HepG2 (cell line): ENCODE measurements around the gene IFNAR1. TPM values are rescaled to one million over a fixed set of nuclear protein-coding genes. Genes with fewer than 3 reads are reported as not detected.
A peak's percentile ranks its signal among the peaks of the same experiment; 100 is the strongest.

ENCODE experiments used
- ATAC-seq: fragments of 200-7000 bp; cut with Tn5 transposase; 3 replicates; pipeline ENCODE4 v1.9.1; 2020; ENCODE audit warnings: mild to moderate bottlenecking, moderate library complexity
- BruUV-seq: library from RNA; stranded (reverse); fragments of 400-500 nt; replicated peaks from 2 replicates; lab custom pipeline; 2021; lab: Mats Ljungman, UMichigan
- CTCF ChIA-PET: fragments of 300-600 bp; formaldehyde crosslinking; extraction: SDS; loops from one replicate; lab custom pipeline; 2021; ENCODE audit warnings: low total read pairs, inconsistent platforms, low intra/inter-chr PET ratio; lab: Yijun Ruan, JAX
- POLR2A ChIA-PET: fragments of 350-600 bp; sonication (Branson Sonifier 250); formaldehyde crosslinking; loops from one replicate; lab custom pipeline; 2020; ENCODE audit warnings: antibody characterized with exemption, inconsistent platforms; lab: Yijun Ruan, JAX
- DNase-seq: peaks from one replicate; pipeline ENCODE4 v3.0.0-alpha.2; 2015; ENCODE audit warnings: low spot score
- FAIRE-seq: peaks from 3 replicates; lab custom pipeline; 2011; peaks lifted over from hg19 to GRCh38; lab: Jason Lieb, UNC
- H2AFZ ChIP-seq: one replicate; pipeline ENCODE4 v1.6.1; 2011; ENCODE audit warnings: low read length, inconsistent platforms
- H3K27ac ChIP-seq: fragments of 300-600 bp; 3 replicates; pipeline ENCODE4 v1.8.0; 2011; ENCODE audit warnings: mixed run types, mild to moderate bottlenecking, mixed read lengths, low read length, inconsistent platforms; ENCODE audit not compliant: insufficient read depth; ENCODE audit errors: extremely low read length
- H3K27me3 ChIP-seq, 2 experiments: fragments of 200-600 bp in 1 of 2; 2 replicates in 1 of 2; 3 replicates in 1 of 2; pipeline versions ENCODE4 v1.6.0 to v1.8.0; 2011; ENCODE audit warnings: low read length in 2 of 2, mild to moderate bottlenecking in 2 of 2, moderate library complexity in 2 of 2, inconsistent platforms in 1 of 2; ENCODE audit not compliant: insufficient read depth in 2 of 2, control insufficient read depth in 1 of 2
- H3K36me3 ChIP-seq, 2 experiments: fragments of 200-600 bp in 1 of 2; replicated peaks in 1 of 2; 2 replicates in 1 of 2; 3 replicates in 1 of 2; pipeline versions ENCODE4 v1.5.1 to v1.8.0; 2011; ENCODE audit warnings: low read length in 2 of 2, inconsistent platforms in 1 of 2; ENCODE audit not compliant: insufficient read depth in 2 of 2, control insufficient read depth in 1 of 2
- H3K4me1 ChIP-seq: 2 replicates; pipeline ENCODE4 v1.5.1; 2012; ENCODE audit warnings: low read length, inconsistent platforms; ENCODE audit not compliant: insufficient read depth
- H3K4me2 ChIP-seq: 2 replicates; pipeline ENCODE4 v1.6.0; 2011; ENCODE audit warnings: low read depth, low read length, inconsistent platforms
- H3K4me3 ChIP-seq, 3 experiments: fragments of 200-600 bp in 1 of 3; sonication (generic), shearing (Covaris generic) in 1 of 3; replicated peaks in 1 of 3; 2 replicates each; pipeline ENCODE4 v1.5.1; 2011 to 2016; ENCODE audit warnings: low read length in 3 of 3, inconsistent platforms in 2 of 3, low read depth in 2 of 3, mild to moderate bottlenecking in 2 of 3, control low read depth in 1 of 3, mixed read lengths in 1 of 3; ENCODE audit not compliant: insufficient read depth in 1 of 3
- H3K79me2 ChIP-seq: one replicate; pipeline ENCODE4 v1.6.1; 2011; ENCODE audit warnings: low read length, inconsistent platforms; ENCODE audit not compliant: insufficient read depth
- H3K9ac ChIP-seq: 2 replicates; pipeline ENCODE4 v1.6.0; 2011; ENCODE audit warnings: mild to moderate bottlenecking, low read depth, low read length, inconsistent platforms; ENCODE audit not compliant: insufficient read depth
- H3K9me3 ChIP-seq: 2 replicates; pipeline ENCODE4 v1.5.1; 2012; ENCODE audit warnings: mild to moderate bottlenecking, low read length
- H4K20me1 ChIP-seq: 2 replicates; pipeline ENCODE4 v1.6.0; 2011; ENCODE audit warnings: inconsistent platforms, mild to moderate bottlenecking, low read length, moderate library complexity; ENCODE audit not compliant: insufficient read depth
- GATAD2A ChIP-seq: IDR thresholded peaks from 2 replicates; pipeline ENCODE4 v1.6.1; 2016
- HCFC1 ChIP-seq: fragments of 150-350 bp; IDR thresholded peaks from 2 replicates; pipeline ENCODE4 v1.6.1; 2014; ENCODE audit warnings: low read depth, low read length
- JUND ChIP-seq: sonication (generic); formaldehyde crosslinking; IDR thresholded peaks from 2 replicates; pipeline ENCODE4 v1.8.0; 2022; ENCODE audit warnings: mild to moderate bottlenecking, missing genetic modification reagents
- MAFF ChIP-seq: IDR thresholded peaks from 2 replicates; pipeline ENCODE4 v1.6.1; 2011; ENCODE audit warnings: low read depth, low read length, improper control_type of control experiment
- MAFK ChIP-seq, 2 experiments: IDR thresholded peaks in 1 of 2; conservative IDR thresholded peaks in 1 of 2; 2 replicates each; pipeline ENCODE4 v1.6.1; 2011; ENCODE audit warnings: improper control_type of control experiment in 2 of 2, low read length in 2 of 2
- RAD21 ChIP-seq: fragments of 450-650 bp; formaldehyde crosslinking; IDR thresholded peaks from 2 replicates; pipeline ENCODE4 v1.5.0; 2020; ENCODE audit warnings: mild to moderate bottlenecking
- SP2 ChIP-seq: sonication (generic); formaldehyde crosslinking; IDR thresholded peaks from 2 replicates; pipeline ENCODE4 v1.5.1; 2020; ENCODE audit warnings: mild to moderate bottlenecking, missing genetic modification reagents
- SRF ChIP-seq: IDR thresholded peaks from 2 replicates; pipeline ENCODE4 v1.6.1; 2011; ENCODE audit warnings: mild to moderate bottlenecking, low read depth, low read length, moderate library complexity
- TBL1XR1 ChIP-seq: fragments of 150-350 bp; IDR thresholded peaks from 2 replicates; pipeline ENCODE4 v1.6.1; 2014; ENCODE audit warnings: borderline replicate concordance, low read length; ENCODE audit not compliant: partially characterized antibody
- ZBTB7A ChIP-seq: sonication (generic); formaldehyde crosslinking; IDR thresholded peaks from 2 replicates; pipeline ENCODE4 v1.8.0; 2022; ENCODE audit warnings: mild to moderate bottlenecking, missing genetic modification reagents
- ZNF382 ChIP-seq: sonication (generic); formaldehyde crosslinking; IDR thresholded peaks from 2 replicates; pipeline ENCODE4 v1.5.0; 2020; ENCODE audit warnings: missing genetic modification reagents, mild to moderate bottlenecking, borderline replicate concordance
- ZNF543 ChIP-seq: sonication (generic); formaldehyde crosslinking; IDR thresholded peaks from 2 replicates; pipeline ENCODE4 v1.4.0; 2020; ENCODE audit warnings: mild to moderate bottlenecking, missing genetic modification reagents
- ZNF598 ChIP-seq: sonication (generic); formaldehyde crosslinking; IDR thresholded peaks from 2 replicates; pipeline ENCODE4 v1.5.1; 2020; ENCODE audit warnings: mild to moderate bottlenecking, missing genetic modification reagents, borderline replicate concordance
- ZNF761 ChIP-seq: sonication (generic); formaldehyde crosslinking; conservative IDR thresholded peaks from 2 replicates; pipeline ENCODE4 v1.4.0; 2020; ENCODE audit warnings: mild to moderate bottlenecking, missing genetic modification reagents
- WGBS: methylation state at CpG from one replicate; pipeline ENCODE4 v1.1.6; 2017; ENCODE audit warnings: low lambda C conversion rate; 5-methylcytosine and 5-hydroxymethylcytosine counted together
- in situ Hi-C: cut with HindIII; loops from 2 replicates; pipeline ENCODE4 v1.10.0; 2017; ENCODE audit warnings: low pct_unique_long_range_greater_than_20kb; ENCODE audit not compliant: extremely low pct_ligation_motif_present
- intact Hi-C: fragments of 100-400 bp; cut with micrococcal nuclease; formaldehyde crosslinking; loops from one replicate; pipeline ENCODE4 v1.10.0; 2022; ENCODE audit not compliant: unreplicated experiment
- polyA plus RNA-seq, 8 experiments: library from polyadenylated mRNA; depleted of rRNA in 3 of 8; stranded (reverse) in 7 of 8; unstranded in 1 of 8; fragments of >200 nt; fragmentation: Illumina TruSeq in 4 of 8; extraction: Trizol in 4 of 8; gene quantifications; 2 replicates each; pipeline versions ENCODE4 v1.2.1 to v1.2.3, GENCODE V29; 2011 to 2016; ENCODE audit warnings: low read depth in 4 of 8, missing spikeins in 1 of 8, mixed read lengths in 1 of 8; ENCODE audit not compliant: insufficient read depth in 1 of 8
- total RNA-seq, 5 experiments: library from RNA; depleted of rRNA; stranded (reverse); fragments of >200 nt; fragmentation: Illumina TruSeq; extraction: Trizol; gene quantifications; 2 replicates each; pipeline ENCODE4 v1.2.3, GENCODE V29; 2016; ENCODE audit warnings: low read depth in 1 of 5
- TF ChIP-seq, protein P1 (sequence below): sonication (generic); formaldehyde crosslinking; IDR thresholded peaks from 2 replicates; pipeline ENCODE4 v1.4.0; 2020; ENCODE audit warnings: missing genetic modification reagents, borderline replicate concordance
- TF ChIP-seq, protein P2 (sequence below): sonication (generic); formaldehyde crosslinking; conservative IDR thresholded peaks from 2 replicates; pipeline ENCODE4 v1.8.0; 2022; ENCODE audit warnings: low read depth, missing genetic modification reagents
- TF ChIP-seq, protein P3 (sequence below): sonication (generic); formaldehyde crosslinking; IDR thresholded peaks from 2 replicates; pipeline ENCODE4 v1.8.1; 2023; ENCODE audit warnings: mild to moderate bottlenecking, inconsistent platforms, moderate library complexity, missing genetic modification reagents, borderline replicate concordance

IFNAR1 gene
- total and polyA plus RNA-seq, 2 of the 13 experiments (the other 11 are each of a cell fraction or from before 2014, with no cell fraction given) = 6.7 to 9.3 TPM

- Histone ChIP-seq H2AFZ (no peak overlapping the region), H3K79me2 (no peaks in the 10 kb centered on the region), H3K36me3 (no peaks in the 10 kb centered on the region), H3K9ac (no peak overlapping the region), H3K4me1 (no peaks in the 10 kb centered on the region), H3K27me3 (peaks cover 0 to 13% of the 10 kb centered on the region in 2 experiments; a peak in 1 of 5 replicates), H3K4me2 (no peak overlapping the region), H3K4me3 (no peak overlapping the region), H3K27ac (no peak overlapping the region), H4K20me1 (no peaks in the 10 kb centered on the region), H3K9me3 (no peaks in the 10 kb centered on the region)
- ATAC-seq (no peak), FAIRE-seq (no peak), DNase-seq (no peak)
- intact Hi-C loops (no loop called here), in situ Hi-C loops (no loop called here)
- ChIA-PET CTCF (no interaction called here), POLR2A (no interaction called here)
- no TSS peak for BruUV-seq
- WGBS = 42% methylated on average over 6 of the region's 6 CpGs
- TF ChIP-seq ZNF598 (CRISPR knock-in tag) (no peak), ZNF543 (CRISPR knock-in tag) (no peak), TBL1XR1 (no peak), SRF (no peak), MAFF (peak; percentile 35; the same call in 1 of the 2 replicates), JUND (CRISPR knock-in tag) (no peak), MAFK (conservative IDR thresholded peaks at IDR 0.05 in 1 of 2, IDR thresholded peaks at IDR 0.05 in 1 of 2; ENCODE audit: low read length in 2 of 2) (peak; percentile 26 to 39; a peak in 2 of 4 replicates), GATAD2A (CRISPR knock-in tag) (no peak), HCFC1 (no peak), SP2 (CRISPR knock-in tag) (no peak), ZNF382 (CRISPR knock-in tag) (no peak), RAD21 (CRISPR knock-in tag) (no peak), ZNF761 (CRISPR knock-in tag) (no peak), ZBTB7A (CRISPR knock-in tag) (no peak)
- TF ChIP-seq, protein P1, sequence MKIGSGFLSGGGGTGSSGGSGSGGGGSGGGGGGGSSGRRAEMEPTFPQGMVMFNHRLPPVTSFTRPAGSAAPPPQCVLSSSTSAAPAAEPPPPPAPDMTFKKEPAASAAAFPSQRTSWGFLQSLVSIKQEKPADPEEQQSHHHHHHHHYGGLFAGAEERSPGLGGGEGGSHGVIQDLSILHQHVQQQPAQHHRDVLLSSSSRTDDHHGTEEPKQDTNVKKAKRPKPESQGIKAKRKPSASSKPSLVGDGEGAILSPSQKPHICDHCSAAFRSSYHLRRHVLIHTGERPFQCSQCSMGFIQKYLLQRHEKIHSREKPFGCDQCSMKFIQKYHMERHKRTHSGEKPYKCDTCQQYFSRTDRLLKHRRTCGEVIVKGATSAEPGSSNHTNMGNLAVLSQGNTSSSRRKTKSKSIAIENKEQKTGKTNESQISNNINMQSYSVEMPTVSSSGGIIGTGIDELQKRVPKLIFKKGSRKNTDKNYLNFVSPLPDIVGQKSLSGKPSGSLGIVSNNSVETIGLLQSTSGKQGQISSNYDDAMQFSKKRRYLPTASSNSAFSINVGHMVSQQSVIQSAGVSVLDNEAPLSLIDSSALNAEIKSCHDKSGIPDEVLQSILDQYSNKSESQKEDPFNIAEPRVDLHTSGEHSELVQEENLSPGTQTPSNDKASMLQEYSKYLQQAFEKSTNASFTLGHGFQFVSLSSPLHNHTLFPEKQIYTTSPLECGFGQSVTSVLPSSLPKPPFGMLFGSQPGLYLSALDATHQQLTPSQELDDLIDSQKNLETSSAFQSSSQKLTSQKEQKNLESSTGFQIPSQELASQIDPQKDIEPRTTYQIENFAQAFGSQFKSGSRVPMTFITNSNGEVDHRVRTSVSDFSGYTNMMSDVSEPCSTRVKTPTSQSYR (CRISPR knock-in tag) = no peak
- TF ChIP-seq, protein P2, sequence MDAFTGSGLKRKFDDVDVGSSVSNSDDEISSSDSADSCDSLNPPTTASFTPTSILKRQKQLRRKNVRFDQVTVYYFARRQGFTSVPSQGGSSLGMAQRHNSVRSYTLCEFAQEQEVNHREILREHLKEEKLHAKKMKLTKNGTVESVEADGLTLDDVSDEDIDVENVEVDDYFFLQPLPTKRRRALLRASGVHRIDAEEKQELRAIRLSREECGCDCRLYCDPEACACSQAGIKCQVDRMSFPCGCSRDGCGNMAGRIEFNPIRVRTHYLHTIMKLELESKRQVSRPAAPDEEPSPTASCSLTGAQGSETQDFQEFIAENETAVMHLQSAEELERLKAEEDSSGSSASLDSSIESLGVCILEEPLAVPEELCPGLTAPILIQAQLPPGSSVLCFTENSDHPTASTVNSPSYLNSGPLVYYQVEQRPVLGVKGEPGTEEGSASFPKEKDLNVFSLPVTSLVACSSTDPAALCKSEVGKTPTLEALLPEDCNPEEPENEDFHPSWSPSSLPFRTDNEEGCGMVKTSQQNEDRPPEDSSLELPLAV = no peak
- TF ChIP-seq, protein P3, sequence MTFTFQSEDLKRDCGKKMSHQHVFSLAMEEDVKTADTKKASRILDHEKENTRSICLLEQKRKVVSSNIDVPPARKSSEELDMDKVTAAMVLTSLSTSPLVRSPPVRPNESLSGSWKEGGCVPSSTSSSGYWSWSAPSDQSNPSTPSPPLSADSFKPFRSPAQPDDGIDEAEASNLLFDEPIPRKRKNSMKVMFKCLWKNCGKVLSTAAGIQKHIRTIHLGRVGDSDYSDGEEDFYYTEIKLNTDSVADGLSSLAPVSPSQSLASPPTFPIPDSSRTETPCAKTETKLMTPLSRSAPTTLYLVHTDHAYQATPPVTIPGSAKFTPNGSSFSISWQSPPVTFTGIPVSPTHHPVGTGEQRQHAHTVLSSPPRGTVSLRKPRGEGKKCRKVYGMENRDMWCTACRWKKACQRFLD (CRISPR knock-in tag) = no peak
These were observed 7.6 kb upstream of the IFNAR1 start for GRCh38 chr21:33317145-33317544.
